Tibial nerve (tissue), 4 donors: ENCODE results near the gene RIC1. TPM values are rescaled to one million over a fixed set of nuclear protein-coding genes. Genes with fewer than 3 reads are reported as not detected.
"Not testable (repeated sequence)": the region's sequence is repeated elsewhere in the genome, so short reads cannot be mapped to it uniquely, and the experiment has no call there.

Experiments
- DNase-seq, 2 donors: peaks; one replicate each; pipeline ENCODE4 v3.0.0-alpha.2; 2019; ENCODE audit warnings: low spot score in 2 of 2
- H3K27ac ChIP-seq, 4 donors: fragments of 200-600 bp; sonication (generic) in 3 of 4; one replicate each; pipeline ENCODE4 v1.5.1; 2017 to 2019; ENCODE audit warnings: mild to moderate bottlenecking in 1 of 4
- H3K27me3 ChIP-seq, 2 donors: fragments of 200-600 bp; sonication (generic) in 1 of 2; one replicate each; pipeline versions ENCODE4 v1.5.1 to v1.6.0; 2017 to 2019
- H3K36me3 ChIP-seq, 3 donors: fragments of 200-600 bp; sonication (generic); one replicate each; pipeline ENCODE4 v1.5.1; 2018 to 2019
- H3K4me1 ChIP-seq, 4 donors: fragments of 200-600 bp; sonication (generic) in 3 of 4; one replicate each; pipeline ENCODE4 v1.5.1; 2017 to 2019
- H3K4me3 ChIP-seq, 4 donors: fragments of 200-600 bp; sonication (generic) in 3 of 4; one replicate each; pipeline ENCODE4 v1.5.1; 2017 to 2019; ENCODE audit warnings: mild to moderate bottlenecking in 1 of 4, moderate library complexity in 1 of 4
- H3K9me3 ChIP-seq, 4 donors: fragments of 200-600 bp; sonication (generic) in 3 of 4; one replicate each; pipeline ENCODE4 v1.5.1; 2017 to 2019
- CTCF ChIP-seq, 5 experiments: fragments of 200-600 bp in 3 of 5; fragments of 450-650 bp in 2 of 5; sonication (generic) in 3 of 5; IDR thresholded peaks; one replicate each; pipeline ENCODE4 v1.5.1; 2016 to 2019; ENCODE audit warnings: antibody characterized with exemption in 5 of 5, mild to moderate bottlenecking in 3 of 5, moderate library complexity in 2 of 5
- EP300 ChIP-seq, 2 donors: sonication (generic); formaldehyde crosslinking; IDR thresholded peaks; one replicate each; pipeline ENCODE4 v1.6.1; 2017; ENCODE audit warnings: antibody characterized with exemption in 2 of 2, mild to moderate bottlenecking in 1 of 2
- POLR2A ChIP-seq, 2 donors: fragments of 450-650 bp; IDR thresholded peaks; one replicate each; pipeline ENCODE4 v1.6.1; 2017; ENCODE audit warnings: antibody characterized with exemption in 2 of 2, mild to moderate bottlenecking in 2 of 2, moderate library complexity in 2 of 2
- WGBS, 2 donors: methylation state at CpG; one replicate each; pipeline ENCODE4 v1.1.5; 2018; 5-methylcytosine and 5-hydroxymethylcytosine counted together
- total RNA-seq, 4 donors: library from RNA; depleted of rRNA; stranded (reverse); fragments of >200 nt; gene quantifications; one replicate each; pipeline ENCODE4 v1.1.0, GENCODE V29; 2016

RIC1 gene
- total RNA-seq, 4 donors from 2014 or later, result 41.0 to 45.9 (median 43.4) TPM

GRCh38 chr9:5720151-5720550, 91.2 kb downstream of the RIC1 start:
- no peak overlapping the region for H3K27ac ChIP-seq
- no peaks in the 10 kb centered on the region for H3K27me3 ChIP-seq

GRCh38 chr9:5721279-5722087, 92.6 kb downstream of the RIC1 start:
- TF ChIP-seq EP300 (IDR thresholded peaks at IDR 0.05), result no peak
- no peak for TF ChIP-seq POLR2A (IDR thresholded peaks at IDR 0.05)
- TF ChIP-seq CTCF (IDR thresholded peaks at IDR 0.05), result no peak
- Histone ChIP-seq H3K9me3 (peaks cover 0 to 8% (median 0%) of the 10 kb centered on the region in 4 donors), H3K27me3 (no peaks in the 10 kb centered on the region), H3K27ac (no peak overlapping the region), H3K36me3 (peaks cover 0 to 56% (median 6%) of the 10 kb centered on the region in 3 donors), H3K4me3 (no peak overlapping the region), H3K4me1 (peaks cover 0 to 6% (median 0%) of the 10 kb centered on the region in 4 donors)
- WGBS, 2 donors, result 93% methylated on average over 18 of the region's 18 CpGs
- no peak for DNase-seq

More at GRCh38 chr9:5720151-5720550, 91.2 kb downstream of the RIC1 start:
- Histone ChIP-seq H3K36me3 (peaks cover 0 to 66% (median 6%) of the 10 kb centered on the region in 3 donors), H3K9me3 (peaks cover 0 to 11% (median 0%) of the 10 kb centered on the region in 4 donors), H3K4me1 (peaks cover 0 to 6% (median 0%) of the 10 kb centered on the region in 4 donors), H3K4me3 (no peak overlapping the region)
- TF ChIP-seq EP300 (IDR thresholded peaks at IDR 0.05), result no peak
- no peak for TF ChIP-seq CTCF (IDR thresholded peaks at IDR 0.05)
- TF ChIP-seq POLR2A (IDR thresholded peaks at IDR 0.05), result no peak
- no peak for DNase-seq
- 92 to 96% methylated on average over 1 of the region's 1 CpG for WGBS, 2 donors

- WGBS, 2 donors, result 98 to 99% methylated on average over 4 of the region's 4 CpGs
- H3K4me1 ChIP-seq, H3K4me3 ChIP-seq, H3K27me3 ChIP-seq, DNase-seq, H3K9me3 ChIP-seq, H3K27ac ChIP-seq: not testable (repeated sequence)
- peaks cover 0 to 56% (median 12%) of the 10 kb centered on the region in 3 donors for H3K36me3 ChIP-seq
Observed at GRCh38 chr9:5722679-5723078, 93.8 kb downstream of the RIC1 start.

GRCh38 chr9:5735072-5735471, 106.2 kb downstream of the RIC1 start:
- WGBS, 2 donors, result 94% methylated on average over 2 of the region's 2 CpGs
- H3K36me3 ChIP-seq, result peaks cover 0 to 69% (median 0%) of the 10 kb centered on the region in 3 donors
- no peak for DNase-seq

GRCh38 chr9:5736563-5737346, 107.8 kb downstream of the RIC1 start:
- TF ChIP-seq EP300 (IDR thresholded peaks at IDR 0.05) (no peak), CTCF (IDR thresholded peaks at IDR 0.05) (no peak)
- Histone ChIP-seq H3K9me3 (no peaks in the 10 kb centered on the region), H3K4me3 (no peak overlapping the region), H3K4me1 (peaks cover 0 to 9% (median 0%) of the 10 kb centered on the region in 4 donors), H3K27ac (no peak overlapping the region), H3K27me3 (no peaks in the 10 kb centered on the region), H3K36me3 (peaks cover 0 to 72% (median 0%) of the 10 kb centered on the region in 3 donors)
- DNase-seq, result no peak
- 63 to 97% methylated on average over 2 of the region's 2 CpGs for WGBS, 2 donors

More at GRCh38 chr9:5735072-5735471, 106.2 kb downstream of the RIC1 start:
- H3K4me3 ChIP-seq, result no peak overlapping the region
- no peaks in the 10 kb centered on the region for H3K4me1 ChIP-seq
- TF ChIP-seq CTCF (IDR thresholded peaks at IDR 0.05) (no peak), POLR2A (IDR thresholded peaks at IDR 0.05) (no peak), EP300 (IDR thresholded peaks at IDR 0.05) (no peak)
- H3K27me3 ChIP-seq, result no peaks in the 10 kb centered on the region
- no peaks in the 10 kb centered on the region for H3K9me3 ChIP-seq
- H3K27ac ChIP-seq, result no peak overlapping the region
